ENCODE results near the gene SACS. TPM values are rescaled to one million over a fixed set of nuclear protein-coding genes. Genes with fewer than 3 reads are reported as not detected.

The SACS gene
- total RNA-seq, 1 donor from 2014 or later, result 7.0 TPM

- Histone ChIP-seq H3K4me3 (no peak overlapping the region), H3K27ac (no peak overlapping the region), H3K27me3 (no peaks in the 10 kb centered on the region), H3K4me1 (no peaks in the 10 kb centered on the region), H3K36me3 (no peaks in the 10 kb centered on the region), H3K9me3 (no peaks in the 10 kb centered on the region)
- DNase-seq, result no peak
- ATAC-seq, result no peak
- intact Hi-C loops (cut with DNase I), result no loop called here
- TF ChIP-seq, protein P1, sequence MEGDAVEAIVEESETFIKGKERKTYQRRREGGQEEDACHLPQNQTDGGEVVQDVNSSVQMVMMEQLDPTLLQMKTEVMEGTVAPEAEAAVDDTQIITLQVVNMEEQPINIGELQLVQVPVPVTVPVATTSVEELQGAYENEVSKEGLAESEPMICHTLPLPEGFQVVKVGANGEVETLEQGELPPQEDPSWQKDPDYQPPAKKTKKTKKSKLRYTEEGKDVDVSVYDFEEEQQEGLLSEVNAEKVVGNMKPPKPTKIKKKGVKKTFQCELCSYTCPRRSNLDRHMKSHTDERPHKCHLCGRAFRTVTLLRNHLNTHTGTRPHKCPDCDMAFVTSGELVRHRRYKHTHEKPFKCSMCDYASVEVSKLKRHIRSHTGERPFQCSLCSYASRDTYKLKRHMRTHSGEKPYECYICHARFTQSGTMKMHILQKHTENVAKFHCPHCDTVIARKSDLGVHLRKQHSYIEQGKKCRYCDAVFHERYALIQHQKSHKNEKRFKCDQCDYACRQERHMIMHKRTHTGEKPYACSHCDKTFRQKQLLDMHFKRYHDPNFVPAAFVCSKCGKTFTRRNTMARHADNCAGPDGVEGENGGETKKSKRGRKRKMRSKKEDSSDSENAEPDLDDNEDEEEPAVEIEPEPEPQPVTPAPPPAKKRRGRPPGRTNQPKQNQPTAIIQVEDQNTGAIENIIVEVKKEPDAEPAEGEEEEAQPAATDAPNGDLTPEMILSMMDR (IDR thresholded peaks at IDR 0.05), result no peak
These were observed 17.0 kb upstream of the SACS start for GRCh38 chr13:23450340-23451046.

- DNase-seq, result no peak
- H3K9me3 ChIP-seq, result no peaks in the 10 kb centered on the region
- intact Hi-C loops (cut with DNase I), result no loop called here
- no peaks in the 10 kb centered on the region for H3K4me1 ChIP-seq
- no peak overlapping the region for H3K4me3 ChIP-seq
- TF ChIP-seq, protein P1 (IDR thresholded peaks at IDR 0.05), result no peak
- H3K27ac ChIP-seq, result no peak overlapping the region
- no peaks in the 10 kb centered on the region for H3K36me3 ChIP-seq
- H3K27me3 ChIP-seq, result no peaks in the 10 kb centered on the region
- ATAC-seq, result no peak
These were observed 16.1 kb upstream of the SACS start for GRCh38 chr13:23449398-23450162.

GRCh38 chr13:23447927-23448326 is 14.4 kb upstream of the SACS start:
- Histone ChIP-seq H3K4me1 (no peaks in the 10 kb centered on the region), H3K9me3 (no peaks in the 10 kb centered on the region), H3K27me3 (no peaks in the 10 kb centered on the region), H3K4me3 (no peak overlapping the region), H3K36me3 (no peaks in the 10 kb centered on the region), H3K27ac (no peak overlapping the region)
- TF ChIP-seq, protein P1 (IDR thresholded peaks at IDR 0.05), result no peak
- no peak for ATAC-seq
- DNase-seq, result no peak
- intact Hi-C loops (cut with DNase I), result no loop called here

GRCh38 chr13:23445794-23446193 is 12.3 kb upstream of the SACS start:
- ATAC-seq, result peak; percentile 77

DNA sequence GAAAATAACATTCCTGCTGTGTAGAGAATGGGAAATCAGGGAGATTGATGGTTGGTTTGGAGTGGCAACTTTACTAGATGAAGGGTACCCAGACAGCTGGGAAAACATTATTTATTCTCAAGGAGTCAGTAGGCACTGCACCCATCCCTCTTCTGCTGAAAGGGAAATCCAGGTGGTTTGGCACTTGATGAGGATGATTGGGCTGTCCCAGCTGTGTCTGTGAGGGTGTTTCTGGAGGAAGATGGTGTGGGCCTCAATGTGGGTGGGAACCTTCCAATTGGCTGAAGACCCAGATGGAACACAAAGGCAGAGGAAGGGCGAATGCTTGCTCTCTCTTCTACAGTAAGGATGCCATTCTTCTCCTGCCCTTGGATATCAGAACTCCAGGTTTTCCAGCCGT is 10.4 kb upstream of the SACS start:
- Histone ChIP-seq H3K27me3 (no peaks in the 10 kb centered on the region), H3K27ac (no peak overlapping the region), H3K36me3 (no peaks in the 10 kb centered on the region), H3K4me1 (no peaks in the 10 kb centered on the region), H3K9me3 (no peaks in the 10 kb centered on the region), H3K4me3 (no peak overlapping the region)
- DNase-seq, result no peak
- ATAC-seq, result no peak
- intact Hi-C loops (cut with DNase I), result no loop called here
- TF ChIP-seq, protein P1 (IDR thresholded peaks at IDR 0.05), result no peak

More at GRCh38 chr13:23445794-23446193, 12.3 kb upstream of the SACS start:
- intact Hi-C loops (cut with DNase I), result no loop called here
- Histone ChIP-seq H3K27me3 (no peaks in the 10 kb centered on the region), H3K4me1 (no peaks in the 10 kb centered on the region), H3K9me3 (no peaks in the 10 kb centered on the region), H3K4me3 (no peak overlapping the region), H3K36me3 (no peaks in the 10 kb centered on the region), H3K27ac (no peak overlapping the region)
- DNase-seq, result no peak
- TF ChIP-seq, protein P1 (IDR thresholded peaks at IDR 0.05), result no peak
